Type B pancreatic cell (in vitro differentiated cells): ENCODE measurements around the gene IL1RAPL1. TPM values are rescaled to one million over a fixed set of nuclear protein-coding genes. Genes with fewer than 3 reads are reported as not detected.
"Not testable (repeated sequence)": the region's sequence is repeated elsewhere in the genome, so short reads cannot be mapped to it uniquely, and the experiment has no call there.

Source experiments
- DNase-seq: peaks from one replicate; pipeline ENCODE4 v3.0.0; 2021; ENCODE audit warnings: mixed read lengths; ENCODE audit not compliant: unreplicated experiment; ENCODE audit errors: extremely low spot score
- H3K27ac Mint-ChIP-seq: 2 replicates; pipeline ENCODE4 v1.8.0; 2021; ENCODE audit warnings: mild to moderate bottlenecking, mixed read lengths
- H3K27me3 Mint-ChIP-seq: 2 replicates; pipeline ENCODE4 v1.8.0; 2021; ENCODE audit warnings: mixed read lengths
- H3K36me3 Mint-ChIP-seq: 2 replicates; pipeline ENCODE4 v1.8.0; 2021; ENCODE audit warnings: mixed read lengths
- H3K4me1 Mint-ChIP-seq: one replicate; pipeline ENCODE4 v1.8.0; 2021; ENCODE audit warnings: mixed read lengths; ENCODE audit not compliant: unreplicated experiment
- H3K4me3 Mint-ChIP-seq: 2 replicates; pipeline ENCODE4 v1.8.0; 2021; ENCODE audit warnings: mild to moderate bottlenecking, mixed read lengths
- H3K9me3 Mint-ChIP-seq: 2 replicates; pipeline ENCODE4 v1.8.0; 2021; ENCODE audit warnings: mixed read lengths
- total RNA-seq: library from RNA; stranded (reverse); gene quantifications from 2 replicates; pipeline ENCODE4 v1.2.1, GENCODE V29; 2021; ENCODE audit warnings: low replicate concordance
- TF ChIP-seq, protein P1 (sequence below): fragments of 200-600 bp; sonication (generic); conservative IDR thresholded peaks from 2 replicates; pipeline ENCODE4 v1.5.0; 2021; ENCODE audit warnings: antibody characterized with exemption, mild to moderate bottlenecking

IL1RAPL1 gene
- total RNA-seq, 1 donor from 2014 or later: 2.6 TPM

- Mint-ChIP-seq H3K27me3 (peaks cover 4% of the 10 kb centered on the region), H3K27ac (no peak overlapping the region), H3K4me3 (no peak overlapping the region), H3K4me1 (no peaks in the 10 kb centered on the region), H3K9me3 (no peaks in the 10 kb centered on the region), H3K36me3 (no peaks in the 10 kb centered on the region)
- no peak for DNase-seq
- TF ChIP-seq, protein P1, sequence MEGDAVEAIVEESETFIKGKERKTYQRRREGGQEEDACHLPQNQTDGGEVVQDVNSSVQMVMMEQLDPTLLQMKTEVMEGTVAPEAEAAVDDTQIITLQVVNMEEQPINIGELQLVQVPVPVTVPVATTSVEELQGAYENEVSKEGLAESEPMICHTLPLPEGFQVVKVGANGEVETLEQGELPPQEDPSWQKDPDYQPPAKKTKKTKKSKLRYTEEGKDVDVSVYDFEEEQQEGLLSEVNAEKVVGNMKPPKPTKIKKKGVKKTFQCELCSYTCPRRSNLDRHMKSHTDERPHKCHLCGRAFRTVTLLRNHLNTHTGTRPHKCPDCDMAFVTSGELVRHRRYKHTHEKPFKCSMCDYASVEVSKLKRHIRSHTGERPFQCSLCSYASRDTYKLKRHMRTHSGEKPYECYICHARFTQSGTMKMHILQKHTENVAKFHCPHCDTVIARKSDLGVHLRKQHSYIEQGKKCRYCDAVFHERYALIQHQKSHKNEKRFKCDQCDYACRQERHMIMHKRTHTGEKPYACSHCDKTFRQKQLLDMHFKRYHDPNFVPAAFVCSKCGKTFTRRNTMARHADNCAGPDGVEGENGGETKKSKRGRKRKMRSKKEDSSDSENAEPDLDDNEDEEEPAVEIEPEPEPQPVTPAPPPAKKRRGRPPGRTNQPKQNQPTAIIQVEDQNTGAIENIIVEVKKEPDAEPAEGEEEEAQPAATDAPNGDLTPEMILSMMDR: no peak
Measured at GRCh38 chrX:29308726-29309125, 721.5 kb downstream of the IL1RAPL1 start.

GRCh38 chrX:29315931-29316330, 728.7 kb downstream of the IL1RAPL1 start:
- Mint-ChIP-seq H3K4me3 (no peak overlapping the region), H3K27ac (no peak overlapping the region), H3K9me3 (no peaks in the 10 kb centered on the region), H3K4me1 (peaks cover 7% of the 10 kb centered on the region), H3K36me3 (no peaks in the 10 kb centered on the region), H3K27me3 (no peaks in the 10 kb centered on the region)
- TF ChIP-seq, protein P1: no peak
- no peak for DNase-seq

DNA sequence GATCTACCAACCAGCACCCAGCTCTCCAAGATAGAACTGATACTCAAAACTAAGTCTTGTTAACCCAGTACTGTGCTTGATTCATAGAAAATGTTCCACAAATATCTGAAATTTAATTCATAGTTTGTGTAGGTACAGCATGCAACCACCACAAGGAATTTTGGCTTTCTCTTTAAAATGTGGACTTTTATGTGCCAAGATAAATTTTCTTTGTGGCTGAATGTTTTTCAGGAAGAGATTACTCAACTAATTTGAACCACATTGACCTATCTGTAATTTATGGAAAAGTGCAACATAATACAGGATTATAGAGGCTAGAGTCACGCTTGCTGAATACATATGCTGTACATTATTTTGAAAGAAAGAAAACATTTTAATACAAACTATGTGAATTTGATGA, 730.8 kb downstream of the IL1RAPL1 start:
- DNase-seq: no peak
- Mint-ChIP-seq H3K4me3 (no peak overlapping the region), H3K9me3 (no peaks in the 10 kb centered on the region), H3K27ac (no peak overlapping the region), H3K4me1 (peaks cover 7% of the 10 kb centered on the region), H3K36me3 (no peaks in the 10 kb centered on the region), H3K27me3 (no peaks in the 10 kb centered on the region)
- TF ChIP-seq, protein P1: no peak

GRCh38 chrX:29332429-29332828, 745.2 kb downstream of the IL1RAPL1 start:
- not testable (repeated sequence) for H3K27me3 Mint-ChIP-seq, H3K4me3 Mint-ChIP-seq, H3K36me3 Mint-ChIP-seq, H3K9me3 Mint-ChIP-seq, DNase-seq, H3K27ac Mint-ChIP-seq, H3K4me1 Mint-ChIP-seq

GRCh38 chrX:29333091-29333490, 745.8 kb downstream of the IL1RAPL1 start:
- DNase-seq, H3K36me3 Mint-ChIP-seq, H3K27ac Mint-ChIP-seq, H3K27me3 Mint-ChIP-seq, H3K9me3 Mint-ChIP-seq, H3K4me1 Mint-ChIP-seq, H3K4me3 Mint-ChIP-seq: not testable (repeated sequence)

DNA sequence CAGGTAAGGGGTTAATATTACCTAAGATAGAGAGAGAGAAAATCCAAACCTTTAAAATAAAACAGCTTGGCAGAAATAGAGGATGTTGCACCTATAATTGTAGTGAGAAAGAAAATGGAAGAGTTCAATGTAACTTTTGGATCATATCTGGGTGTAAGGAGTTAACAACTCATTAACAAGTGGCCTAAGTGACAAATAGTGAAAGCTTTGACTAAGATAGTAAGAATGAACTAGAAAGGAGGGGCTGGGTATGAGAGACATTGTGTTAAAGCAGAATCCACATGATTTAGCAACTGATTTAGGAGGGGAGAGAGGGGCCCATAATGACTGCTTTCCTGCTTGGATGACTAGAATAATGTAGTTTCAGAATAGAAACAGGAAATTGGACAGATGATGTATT, 761.0 kb downstream of the IL1RAPL1 start:
- Mint-ChIP-seq H3K4me1 (no peaks in the 10 kb centered on the region), H3K27ac (no peak overlapping the region), H3K27me3 (no peaks in the 10 kb centered on the region), H3K9me3 (no peaks in the 10 kb centered on the region), H3K4me3 (no peak overlapping the region), H3K36me3 (no peaks in the 10 kb centered on the region)
- DNase-seq: no peak
- TF ChIP-seq, protein P1: no peak

GRCh38 chrX:29359276-29359675, 772.0 kb downstream of the IL1RAPL1 start:
- H3K4me3 Mint-ChIP-seq: no peak overlapping the region
- H3K27me3 Mint-ChIP-seq: no peaks in the 10 kb centered on the region
- no peak for DNase-seq
- H3K36me3 Mint-ChIP-seq: no peaks in the 10 kb centered on the region
- TF ChIP-seq, protein P1: no peak
- H3K4me1 Mint-ChIP-seq: no peaks in the 10 kb centered on the region
- no peak overlapping the region for H3K27ac Mint-ChIP-seq
- H3K9me3 Mint-ChIP-seq: no peaks in the 10 kb centered on the region

DNA sequence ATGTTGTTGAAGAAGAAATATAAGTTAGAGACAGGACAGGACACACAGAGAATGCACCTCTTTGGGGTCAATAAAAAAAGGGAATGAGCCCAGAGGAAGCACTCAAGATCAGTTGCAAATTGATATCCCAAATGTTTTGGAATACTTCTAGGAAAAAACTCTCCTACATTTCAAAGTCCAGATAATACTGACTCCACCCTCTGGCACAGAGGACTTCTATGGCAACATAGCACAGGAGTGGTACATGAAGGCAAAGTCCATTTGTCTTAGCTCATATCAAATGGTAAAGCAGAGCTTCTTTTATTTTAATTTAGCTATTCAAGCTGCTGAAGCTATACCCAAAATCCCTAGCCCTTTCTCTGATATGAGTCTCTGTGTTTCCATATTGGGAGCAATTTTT, 787.5 kb downstream of the IL1RAPL1 start:
- H3K4me1 Mint-ChIP-seq, DNase-seq, H3K27ac Mint-ChIP-seq, H3K36me3 Mint-ChIP-seq, H3K4me3 Mint-ChIP-seq, H3K27me3 Mint-ChIP-seq: not testable (repeated sequence)
- H3K9me3 Mint-ChIP-seq: peaks cover 20% of the 10 kb centered on the region
